ENCODE data around the gene SPINT4.

Gene SPINT4

DNA sequence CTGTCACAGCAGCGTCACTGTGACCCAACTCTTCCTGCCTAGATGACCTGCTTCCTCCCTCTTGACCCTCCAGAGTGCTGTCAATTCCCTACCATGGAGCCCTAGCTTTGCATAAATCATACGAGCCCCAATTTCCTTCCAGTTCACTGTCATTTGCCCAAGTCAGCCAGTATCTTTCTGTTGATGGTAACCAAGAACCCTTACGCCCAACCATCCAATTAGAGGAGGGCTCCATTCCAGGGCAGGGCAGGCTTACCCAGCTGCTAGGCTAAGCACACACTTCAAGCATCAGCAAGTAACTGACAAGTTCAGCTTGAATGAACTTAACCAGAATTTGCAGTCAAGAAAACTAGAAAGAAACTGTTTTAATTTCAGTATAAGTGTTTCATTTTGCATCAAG, 43.8 kb downstream of the SPINT4 start:
- no peak for DNase-seq

DNA sequence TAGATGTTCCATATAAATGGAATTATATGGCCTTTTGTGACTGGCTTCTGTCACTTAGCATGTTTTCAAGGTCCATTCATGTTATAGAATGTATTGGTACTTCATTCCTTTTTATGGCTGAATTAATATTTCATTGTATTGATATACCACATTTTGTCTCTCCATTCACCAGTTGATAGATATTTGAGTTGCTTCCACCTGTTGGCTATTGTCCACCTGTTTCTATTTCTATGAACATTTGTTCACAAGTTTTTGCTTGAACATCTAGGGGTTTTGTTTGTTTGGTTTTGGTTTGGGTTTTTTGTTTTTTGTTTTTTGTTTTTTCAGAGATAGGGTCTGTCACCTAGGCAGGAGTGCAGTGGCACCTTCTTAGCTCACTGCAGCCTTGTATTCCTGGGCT, 46.3 kb downstream of the SPINT4 start:
- no peak for DNase-seq

DNA sequence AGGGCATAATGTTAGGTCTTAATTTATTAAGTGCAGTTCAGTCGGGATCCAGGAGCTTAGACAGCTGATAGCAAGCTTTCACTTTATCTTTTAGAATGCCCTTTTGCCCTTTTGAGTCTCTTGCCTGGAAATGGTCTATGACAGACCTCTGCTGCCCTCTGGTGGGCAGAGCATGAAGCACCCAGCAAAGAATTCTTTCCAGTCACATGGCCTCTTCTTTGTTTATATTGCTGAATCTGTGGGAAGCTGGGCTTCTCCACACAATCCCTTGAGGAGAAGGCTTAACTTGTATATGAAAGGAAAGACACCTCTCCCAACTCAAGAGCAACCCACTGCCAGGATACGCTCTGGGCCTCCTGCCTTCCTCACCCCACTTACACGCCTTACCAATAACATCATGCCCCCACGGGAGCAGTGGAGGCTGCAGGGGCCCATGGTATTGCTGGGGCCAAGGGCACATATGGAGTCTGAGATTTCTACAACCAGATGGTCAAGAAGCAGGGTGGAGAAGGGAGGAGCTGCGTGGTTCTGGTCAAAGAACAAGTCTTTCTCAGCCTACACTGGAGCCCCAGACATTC, 49.1 kb downstream of the SPINT4 start:
- DNase-seq: peak; percentile 88

DNA sequence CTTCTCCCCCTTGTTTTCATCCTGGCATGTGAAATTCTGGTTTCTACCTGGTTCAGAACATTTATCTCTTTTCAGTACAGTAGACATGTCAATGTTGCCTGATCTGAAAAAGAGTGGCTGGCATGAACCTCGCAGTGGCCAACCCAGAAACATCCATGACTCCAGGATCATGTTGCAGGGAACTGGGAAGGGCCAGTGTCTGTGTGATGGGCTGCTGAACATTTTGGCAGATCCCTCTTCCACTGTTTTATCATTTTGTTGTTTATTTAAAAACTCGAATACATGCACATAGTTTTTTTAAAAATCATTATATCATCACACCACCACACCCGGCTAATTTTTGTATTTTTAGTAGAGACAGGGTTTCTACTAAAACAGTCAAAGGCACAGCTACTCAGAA, 50.5 kb downstream of the SPINT4 start:
- no peak for DNase-seq

DNA sequence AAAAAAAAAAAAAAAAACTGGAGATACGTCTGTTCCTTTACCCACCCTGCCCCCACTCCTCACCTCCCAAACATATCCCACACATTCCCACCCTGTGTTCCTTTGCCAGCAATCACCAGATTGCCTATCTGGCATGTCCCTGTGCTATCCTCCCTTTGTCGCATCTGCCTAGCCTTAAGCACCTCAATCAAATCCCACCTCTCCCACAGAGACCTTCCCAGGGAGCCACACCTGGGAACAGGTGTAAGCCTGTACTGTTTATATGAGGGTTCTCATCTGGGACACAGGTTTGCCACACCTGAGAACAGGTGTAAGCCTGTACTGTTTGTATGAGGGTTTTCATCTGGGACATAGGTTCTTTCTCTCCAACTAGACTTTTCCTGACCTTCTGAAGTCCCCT, 52.8 kb downstream of the SPINT4 start:
- no peak for DNase-seq

DNA sequence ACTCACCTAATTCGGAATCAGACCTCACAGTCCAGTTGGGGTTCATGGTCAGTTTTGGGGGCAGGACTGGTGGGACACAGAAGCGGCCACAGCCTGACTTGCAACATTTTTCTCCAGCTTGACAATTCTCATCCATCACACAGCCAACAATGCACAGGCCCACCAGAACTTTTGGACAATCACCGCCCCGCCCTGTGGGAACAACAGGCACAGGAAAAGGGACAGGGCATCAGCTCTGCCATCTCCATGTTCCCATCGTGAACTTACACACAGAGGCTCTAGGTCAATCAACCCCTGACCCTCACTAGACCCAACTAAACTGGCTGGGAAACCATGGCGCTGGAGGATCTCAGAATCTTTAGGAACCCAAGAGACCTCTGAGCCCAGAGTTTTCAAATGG, 53.3 kb downstream of the SPINT4 start:
- no peak for DNase-seq

Measured in stimulated activated CD8-positive, alpha-beta memory T cell treated with anti-CD3 and anti-CD28 coated beads, Interleukin-4, amount 100 ng/mL, for 48 hours (primary cell).